Measurements from ENCODE around the gene TMEM61. TPM values are rescaled to one million over a fixed set of nuclear protein-coding genes. Genes with fewer than 3 reads are reported as not detected.

Gene TMEM61
- total RNA-seq, 4 donors from 2014 or later = 7.1 to 24.8 (median 8.5) TPM

DNA sequence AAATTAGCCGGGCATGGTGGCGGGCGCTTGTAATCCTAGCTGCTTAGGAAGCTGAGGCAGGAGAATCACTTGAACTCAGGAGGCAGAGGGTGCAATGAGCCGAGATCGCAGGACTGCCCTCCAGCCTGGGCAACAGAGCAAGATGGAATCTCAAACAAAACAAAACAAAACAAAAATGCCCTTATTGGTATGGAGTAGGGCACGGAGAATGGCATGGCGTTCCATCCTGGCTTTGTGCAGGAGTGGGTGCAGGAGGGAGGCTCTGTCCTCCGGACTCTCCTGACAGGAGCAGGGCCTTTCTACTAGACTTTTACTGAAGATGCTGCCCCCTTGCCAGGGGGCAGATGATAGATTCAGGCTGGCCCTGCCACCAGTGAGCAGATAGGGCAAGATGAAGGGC, 1.0 kb downstream of the TMEM61 start:
- no peaks in the 10 kb centered on the region for H3K9me3 ChIP-seq
- no peaks in the 10 kb centered on the region for H3K36me3 ChIP-seq
- intact Hi-C loops (cut with DNase I; ENCODE audit: low total_unique reads) = no loop called here
- H3K27me3 ChIP-seq = peaks cover 27% of the 10 kb centered on the region
- H3K4me3 ChIP-seq = peak overlapping the region in 3 of 4 donors; percentile 40 to 60 (median 44)
- 94% methylated on average over 8 of the region's 8 CpGs; no CpG with 5 or more reads in 1 of the 2 donors for WGBS, 2 donors (ENCODE audit: low coverage in 1 of 2)
- peaks cover 0 to 17% (median 7%) of the 10 kb centered on the region in 4 donors for H3K4me1 ChIP-seq
- no peak for TF ChIP-seq POLR2A (IDR thresholded peaks at IDR 0.05)
- TF ChIP-seq, protein P1, sequence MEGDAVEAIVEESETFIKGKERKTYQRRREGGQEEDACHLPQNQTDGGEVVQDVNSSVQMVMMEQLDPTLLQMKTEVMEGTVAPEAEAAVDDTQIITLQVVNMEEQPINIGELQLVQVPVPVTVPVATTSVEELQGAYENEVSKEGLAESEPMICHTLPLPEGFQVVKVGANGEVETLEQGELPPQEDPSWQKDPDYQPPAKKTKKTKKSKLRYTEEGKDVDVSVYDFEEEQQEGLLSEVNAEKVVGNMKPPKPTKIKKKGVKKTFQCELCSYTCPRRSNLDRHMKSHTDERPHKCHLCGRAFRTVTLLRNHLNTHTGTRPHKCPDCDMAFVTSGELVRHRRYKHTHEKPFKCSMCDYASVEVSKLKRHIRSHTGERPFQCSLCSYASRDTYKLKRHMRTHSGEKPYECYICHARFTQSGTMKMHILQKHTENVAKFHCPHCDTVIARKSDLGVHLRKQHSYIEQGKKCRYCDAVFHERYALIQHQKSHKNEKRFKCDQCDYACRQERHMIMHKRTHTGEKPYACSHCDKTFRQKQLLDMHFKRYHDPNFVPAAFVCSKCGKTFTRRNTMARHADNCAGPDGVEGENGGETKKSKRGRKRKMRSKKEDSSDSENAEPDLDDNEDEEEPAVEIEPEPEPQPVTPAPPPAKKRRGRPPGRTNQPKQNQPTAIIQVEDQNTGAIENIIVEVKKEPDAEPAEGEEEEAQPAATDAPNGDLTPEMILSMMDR (IDR thresholded peaks at IDR 0.05) = no peak
- no peak for TF ChIP-seq POLR2AphosphoS5 (IDR thresholded peaks at IDR 0.05)
- no peak for TF ChIP-seq EP300 (IDR thresholded peaks at IDR 0.05; ENCODE audit: low read depth)
- in situ Hi-C loops (cut with MboI; ENCODE audit: low pct_ligation_motif_present in 1 of 4, low pct_unique_long_range_greater_than_20kb in 1 of 4, low sequenced_read_pairs in 3 of 4) = no loop called here
- H3K27ac ChIP-seq = peak overlapping the region in 3 of 4 donors; percentile 69 to 73 (median 73)
- no peak for DNase-seq

DNA sequence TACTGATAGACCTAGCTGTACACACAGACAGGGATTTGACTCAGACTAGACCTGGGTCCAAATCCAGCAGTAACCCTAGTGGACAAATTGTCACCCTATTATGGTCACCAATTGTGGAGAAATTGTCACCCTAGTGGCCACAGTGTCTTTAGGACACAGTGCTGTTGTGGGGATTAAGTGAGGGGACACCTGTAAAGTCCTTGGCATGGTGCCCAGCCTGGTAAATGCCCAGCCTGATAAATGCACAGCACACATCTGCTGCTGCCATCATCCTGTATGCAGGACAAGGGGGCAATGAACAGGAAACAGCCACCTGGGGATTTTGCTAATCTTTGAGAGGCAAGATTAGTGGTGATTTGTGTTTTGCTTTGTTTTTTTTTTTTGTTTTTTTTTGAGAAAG, 2.3 kb downstream of the TMEM61 start:
- H3K9me3 ChIP-seq = no peaks in the 10 kb centered on the region
- peaks cover 0 to 17% (median 7%) of the 10 kb centered on the region in 4 donors for H3K4me1 ChIP-seq
- no peak overlapping the region for H3K4me3 ChIP-seq
- no peaks in the 10 kb centered on the region for H3K36me3 ChIP-seq
- in situ Hi-C loops (cut with MboI; ENCODE audit: low pct_ligation_motif_present in 1 of 4, low pct_unique_long_range_greater_than_20kb in 1 of 4, low sequenced_read_pairs in 3 of 4) (no loop called here), intact Hi-C loops (cut with DNase I; ENCODE audit: low total_unique reads) (no loop called here)
- H3K27me3 ChIP-seq = peaks cover 27% of the 10 kb centered on the region
- DNase-seq = no peak
- H3K27ac ChIP-seq = peak overlapping the region in 2 of 4 donors; percentile 23 to 73
- TF ChIP-seq EP300 (IDR thresholded peaks at IDR 0.05; ENCODE audit: low read depth) = no peak
- TF ChIP-seq, protein P1 (IDR thresholded peaks at IDR 0.05) = peak in 2 of 5 experiments; percentile 22 to 30
- TF ChIP-seq POLR2AphosphoS5 (IDR thresholded peaks at IDR 0.05) = no peak
- TF ChIP-seq POLR2A (IDR thresholded peaks at IDR 0.05) = no peak

DNA sequence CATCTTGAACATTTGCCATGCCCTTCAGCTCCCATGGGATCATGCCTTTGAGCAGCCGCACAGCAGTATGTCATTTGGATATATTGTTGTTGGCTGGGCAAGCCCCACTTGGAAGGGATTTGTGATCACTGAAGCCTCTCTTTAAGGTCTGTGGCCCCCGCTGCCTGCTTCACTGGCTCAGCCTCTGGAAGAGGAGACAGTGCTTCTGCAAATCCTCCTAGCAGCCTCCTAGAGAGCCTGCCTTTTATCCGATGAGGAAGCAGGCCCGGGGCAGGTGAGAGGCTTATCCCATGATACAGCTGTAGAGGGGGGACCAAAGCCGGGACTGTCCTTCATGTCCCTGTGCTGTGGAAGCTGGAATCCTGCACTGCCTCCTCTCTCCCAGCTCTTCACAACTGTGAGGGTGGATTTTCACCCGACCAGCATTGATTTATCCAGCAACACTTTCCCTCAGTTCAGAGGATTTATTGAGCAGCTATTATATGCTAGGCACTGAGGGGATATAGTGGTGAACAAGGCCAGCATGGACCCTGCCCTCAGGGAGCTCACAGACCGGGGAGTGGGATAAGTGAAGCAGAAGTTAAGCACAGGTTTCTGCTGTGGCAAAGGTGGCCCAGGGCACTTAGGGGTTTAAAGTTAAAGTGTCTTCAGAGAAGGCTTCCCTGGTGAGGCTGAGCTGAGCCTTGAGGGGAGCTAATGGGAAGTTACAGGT, 3.9 kb downstream of the TMEM61 start:
- in situ Hi-C loops (cut with MboI; ENCODE audit: low pct_ligation_motif_present in 1 of 4, low pct_unique_long_range_greater_than_20kb in 1 of 4, low sequenced_read_pairs in 3 of 4) (no loop called here), intact Hi-C loops (cut with DNase I; ENCODE audit: low total_unique reads) (no loop called here)
- no peaks in the 10 kb centered on the region for H3K36me3 ChIP-seq
- peaks cover 0 to 15% (median 8%) of the 10 kb centered on the region in 4 donors for H3K4me1 ChIP-seq
- H3K4me3 ChIP-seq = no peak overlapping the region
- no peak for TF ChIP-seq POLR2AphosphoS5 (IDR thresholded peaks at IDR 0.05)
- TF ChIP-seq, protein P1 (IDR thresholded peaks at IDR 0.05) = no peak
- TF ChIP-seq POLR2A (IDR thresholded peaks at IDR 0.05) = no peak
- no peak for TF ChIP-seq EP300 (IDR thresholded peaks at IDR 0.05; ENCODE audit: low read depth)
- 69% methylated on average over 7 of the region's 7 CpGs; no CpG with 5 or more reads in 1 of the 2 donors for WGBS, 2 donors (ENCODE audit: low coverage in 1 of 2)
- DNase-seq = no peak
- peaks cover 26% of the 10 kb centered on the region for H3K27me3 ChIP-seq
- no peaks in the 10 kb centered on the region for H3K9me3 ChIP-seq
- no peak overlapping the region for H3K27ac ChIP-seq

DNA sequence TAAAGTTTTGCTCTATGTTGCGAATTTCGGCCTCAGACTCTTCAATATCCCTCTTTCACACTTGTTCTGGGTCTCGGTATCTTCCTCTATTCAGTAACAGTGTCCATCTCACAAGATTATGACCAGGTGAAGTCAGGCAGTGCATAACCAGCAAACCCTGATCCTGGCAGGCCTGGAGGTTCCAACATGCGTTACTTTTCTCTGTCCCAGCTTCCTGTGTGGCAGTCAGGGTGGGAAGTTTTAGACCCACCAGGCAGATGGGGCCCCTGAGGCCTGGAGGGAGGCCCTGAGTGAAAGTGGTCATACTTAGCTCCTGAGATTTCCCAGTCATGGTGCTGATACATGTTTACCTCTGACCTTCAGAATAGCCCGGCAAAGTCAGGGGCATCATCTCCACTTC, 5.1 kb downstream of the TMEM61 start:
- Histone ChIP-seq H3K36me3 (no peaks in the 10 kb centered on the region), H3K27me3 (peaks cover 13% of the 10 kb centered on the region), H3K4me1 (peaks cover 0 to 18% (median 13%) of the 10 kb centered on the region in 4 donors), H3K4me3 (no peak overlapping the region), H3K9me3 (no peaks in the 10 kb centered on the region), H3K27ac (no peak overlapping the region)
- TF ChIP-seq POLR2AphosphoS5 (IDR thresholded peaks at IDR 0.05) (no peak), EP300 (IDR thresholded peaks at IDR 0.05; ENCODE audit: low read depth) (no peak), POLR2A (IDR thresholded peaks at IDR 0.05) (no peak)
- TF ChIP-seq, protein P1 (IDR thresholded peaks at IDR 0.05) = no peak
- no peak for DNase-seq
- intact Hi-C loops (cut with DNase I; ENCODE audit: low total_unique reads) (no loop called here), in situ Hi-C loops (cut with MboI; ENCODE audit: low pct_ligation_motif_present in 1 of 4, low pct_unique_long_range_greater_than_20kb in 1 of 4, low sequenced_read_pairs in 3 of 4) (no loop called here)
- 68 to 85% methylated on average over 4 to 5 of the region's 5 CpGs for WGBS, 2 donors (ENCODE audit: low coverage in 1 of 2)
